LHCN-M2 (cell line): Measurements from ENCODE around the gene NLRC4. TPM values are rescaled to one million over a fixed set of nuclear protein-coding genes. Genes with fewer than 3 reads are reported as not detected.
"Not testable (repeated sequence)": the region's sequence is repeated elsewhere in the genome, so short reads cannot be mapped to it uniquely, and the experiment has no call there.

Source experiments
- DNase-seq: peaks from one replicate; pipeline ENCODE4 v3.0.0-alpha.2; 2012; ENCODE audit warnings: low read depth
- total RNA-seq: library from RNA; depleted of rRNA; stranded (reverse); fragments of >200 nt; gene quantifications from 2 replicates; pipeline ENCODE4 v1.2.3, GENCODE V29; 2014

The NLRC4 gene
- total RNA-seq, 1 experiment from 2014 or later, result not detected

DNA sequence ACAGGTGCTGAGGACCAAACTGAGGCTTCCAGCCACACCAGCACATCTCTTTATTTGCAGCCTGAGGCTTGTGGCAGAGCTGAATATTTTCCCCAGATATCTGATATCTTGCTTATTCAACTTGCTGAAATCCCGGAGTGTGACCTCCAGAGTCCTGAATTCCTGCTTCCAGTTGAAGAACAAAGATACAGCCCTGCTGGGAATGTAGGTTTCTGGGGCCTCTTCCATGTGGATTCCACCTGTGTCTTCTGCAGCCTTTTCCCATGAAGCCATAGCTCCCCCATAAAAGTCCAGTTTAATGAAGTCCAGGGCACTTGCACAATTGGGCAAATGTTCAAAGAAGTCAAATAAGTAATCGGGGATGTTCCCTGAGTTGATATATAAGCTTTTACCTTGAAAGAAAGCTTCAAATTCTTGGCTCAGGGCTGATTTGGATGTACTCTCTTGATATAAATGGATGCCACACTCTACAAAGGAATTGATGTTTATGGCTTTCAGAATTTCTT, 14.9 kb downstream of the NLRC4 start:
- no peak for DNase-seq

DNA sequence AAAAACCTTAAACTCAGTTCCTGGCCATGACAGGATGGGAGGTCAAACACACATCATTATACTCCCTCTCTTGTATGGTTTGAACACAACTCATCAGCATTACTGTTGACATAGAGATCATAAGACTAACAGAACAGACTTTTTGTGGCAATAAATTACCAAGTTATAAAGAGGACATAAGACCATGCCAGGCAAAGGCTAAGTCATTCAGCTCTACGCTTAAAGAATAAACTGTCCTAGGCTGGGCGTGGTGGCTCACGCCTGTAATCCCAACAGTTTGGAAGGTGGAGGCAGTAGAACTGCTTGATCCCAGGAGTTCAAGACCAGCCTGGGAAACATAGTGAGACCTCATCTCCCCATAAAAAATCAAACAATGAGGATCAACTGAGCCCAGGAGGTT, 16.4 kb downstream of the NLRC4 start:
- no peak for DNase-seq

DNA sequence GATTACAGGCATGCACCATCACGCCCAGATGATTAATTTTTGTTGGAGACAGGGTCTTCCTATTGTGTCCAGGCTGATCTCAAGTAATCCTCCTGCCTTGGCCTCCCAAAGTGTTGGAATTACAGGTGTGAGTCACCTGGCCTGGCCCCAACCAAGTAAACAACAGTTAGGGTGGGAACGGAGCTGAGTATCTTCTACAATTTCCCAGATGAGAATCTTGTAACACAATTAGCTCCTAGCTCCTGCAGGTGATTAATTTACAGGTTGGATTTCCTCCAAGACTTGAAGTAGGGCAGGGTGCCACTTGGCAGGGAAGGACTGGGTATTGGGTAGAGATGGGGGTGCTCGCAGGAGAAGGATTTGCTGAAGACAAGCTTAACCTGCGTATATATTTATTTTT, 17.8 kb downstream of the NLRC4 start:
- no peak for DNase-seq

DNA sequence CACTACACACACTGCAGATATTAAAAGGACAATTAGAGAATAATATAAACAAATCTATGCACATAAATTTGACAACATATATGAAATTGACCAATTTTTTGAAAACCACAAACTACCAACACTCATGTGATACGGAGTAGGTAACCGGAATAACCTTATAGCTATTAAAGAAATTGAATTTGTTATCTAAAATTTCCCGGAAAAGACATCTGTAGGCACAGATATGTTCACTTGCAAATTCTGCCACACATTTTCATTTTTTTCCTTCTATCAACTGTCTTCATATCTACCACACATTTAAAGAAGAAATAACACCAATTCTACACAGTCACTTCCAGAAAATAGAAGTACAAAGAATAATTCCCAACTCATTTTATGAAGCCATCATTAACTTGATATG, 22.4 kb downstream of the NLRC4 start:
- DNase-seq, result no peak

DNA sequence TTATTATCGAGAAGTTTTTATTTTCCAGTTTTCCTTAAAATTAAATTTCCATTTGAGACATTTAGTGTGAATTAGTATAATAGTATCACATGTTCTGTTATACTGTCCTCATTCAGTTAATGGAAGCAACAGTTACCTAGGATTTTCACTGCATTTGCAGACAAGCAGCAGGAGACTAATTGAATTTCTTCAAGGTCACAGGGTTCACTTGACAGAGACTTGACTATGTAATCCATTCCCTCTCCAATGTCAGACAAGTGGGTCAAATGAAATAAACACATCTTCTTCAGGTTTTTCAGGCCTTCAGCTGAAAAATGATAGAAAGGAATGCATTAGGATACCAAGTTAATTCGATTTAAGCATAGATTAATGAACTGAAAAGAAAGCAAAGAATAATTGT, 26.7 kb downstream of the NLRC4 start:
- no peak for DNase-seq

DNA sequence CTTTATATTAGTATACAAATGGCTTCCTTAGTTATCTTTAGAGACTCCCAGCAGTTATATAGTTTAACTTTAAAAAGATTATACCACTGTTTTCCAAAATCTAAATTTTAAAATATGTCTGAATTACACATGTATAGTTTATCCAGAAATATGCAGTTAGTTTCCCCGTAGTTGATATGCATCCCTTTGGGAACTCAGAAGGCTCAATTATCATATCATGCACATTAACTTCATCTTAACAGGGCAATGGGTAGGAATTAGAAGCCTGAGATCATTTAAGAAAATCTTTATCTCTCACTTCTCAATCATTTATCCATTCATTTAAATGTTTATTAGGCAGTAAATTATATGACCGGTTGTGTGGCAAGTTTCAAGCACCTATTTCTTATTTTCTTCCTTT, 27.2 kb downstream of the NLRC4 start:
- no peak for DNase-seq

DNA sequence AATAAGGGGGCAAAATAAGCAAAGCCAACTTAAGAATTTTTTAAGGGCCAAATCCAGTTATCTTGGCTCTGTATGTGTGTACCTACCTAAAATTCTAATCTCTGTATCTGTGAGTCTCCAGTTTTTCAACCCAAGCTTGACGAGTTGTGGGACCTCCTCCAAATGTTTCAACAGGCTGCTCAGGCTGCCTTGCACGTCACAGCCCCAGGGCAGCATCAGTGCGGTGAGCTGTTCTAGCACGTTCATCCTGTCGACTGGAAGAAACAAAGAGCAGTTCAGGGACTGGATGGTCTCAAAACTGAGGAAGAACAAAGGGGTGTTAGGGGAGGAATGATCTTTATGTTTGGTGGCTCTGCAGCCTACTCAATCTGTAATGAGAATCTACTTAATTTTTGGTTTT, 29.4 kb downstream of the NLRC4 start:
- DNase-seq, result no peak

DNA sequence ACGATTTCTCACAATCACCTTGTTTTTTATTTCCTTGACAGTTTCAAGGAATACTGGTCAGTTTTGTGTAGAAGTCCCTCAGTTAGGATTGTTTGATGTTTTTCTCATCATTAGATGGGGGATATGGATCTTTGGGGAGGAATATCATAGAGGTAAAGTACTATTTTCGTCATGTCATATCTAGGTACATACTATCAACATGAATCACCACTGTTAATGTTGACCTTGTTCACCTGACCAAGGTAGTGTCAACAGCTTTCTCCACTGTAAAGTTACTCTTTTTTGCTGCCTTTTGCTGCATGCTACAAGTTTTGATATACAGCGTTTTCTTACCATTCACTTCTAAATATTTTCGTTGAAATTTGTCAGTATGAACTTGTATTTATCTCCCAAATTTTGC, 32.7 kb downstream of the NLRC4 start:
- no peak for DNase-seq

DNA sequence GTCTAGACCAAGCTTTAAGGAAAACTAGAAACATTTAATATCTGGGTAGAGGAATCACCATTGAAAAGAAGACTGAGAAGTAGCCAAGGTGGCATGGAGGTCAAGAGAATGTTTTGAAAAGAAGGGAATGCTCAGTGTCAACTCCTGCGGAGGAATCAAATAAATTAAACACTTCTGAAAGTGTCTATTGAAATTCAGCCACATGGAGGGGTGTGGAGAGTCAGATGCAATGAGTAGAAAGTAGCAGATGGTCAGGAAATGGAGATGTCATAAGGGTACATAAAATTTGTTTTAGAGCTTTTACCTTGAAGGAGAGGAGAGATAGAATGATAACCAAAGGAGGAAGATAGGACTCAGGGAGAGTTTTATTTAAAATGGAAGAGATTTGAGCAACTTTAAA, 35.1 kb downstream of the NLRC4 start:
- DNase-seq, result no peak

DNA sequence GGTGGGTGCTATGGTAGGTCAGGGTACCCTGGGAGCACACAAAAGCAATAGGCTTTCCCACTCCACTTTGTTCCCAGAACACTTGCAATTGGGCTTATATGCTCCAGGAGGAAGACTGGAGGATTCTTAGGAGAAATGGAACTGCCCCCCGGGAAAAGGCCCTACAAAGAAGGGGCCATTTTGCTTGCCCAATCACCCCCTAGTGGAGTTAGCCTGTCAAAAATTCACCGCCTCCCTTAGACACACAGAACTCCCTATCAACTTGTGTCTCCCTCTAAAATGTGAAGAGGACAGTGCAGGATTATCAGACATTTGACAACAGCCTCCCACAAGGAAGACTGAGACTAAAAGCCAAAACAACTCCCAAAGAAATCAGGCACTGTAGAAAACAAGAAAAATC, 36.5 kb downstream of the NLRC4 start:
- no peak for DNase-seq

DNA sequence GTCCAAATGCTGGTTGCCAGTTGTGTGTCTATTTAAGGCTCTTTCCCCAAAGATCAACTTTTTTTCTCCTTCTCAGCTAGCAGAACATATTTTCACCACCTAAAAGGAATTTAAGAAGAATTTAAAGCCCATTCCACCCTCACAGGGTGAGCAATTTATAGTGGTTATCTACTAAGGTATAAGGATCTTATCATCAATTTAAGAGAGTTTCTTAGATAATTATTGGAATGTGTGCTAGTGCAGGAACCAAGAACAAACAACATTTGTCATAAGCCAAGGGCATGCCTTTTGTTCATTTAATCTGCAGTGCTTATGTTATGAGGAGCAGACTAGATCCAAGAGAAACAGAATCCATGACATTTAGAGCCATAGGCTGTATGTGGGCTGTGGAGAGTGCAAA, 37.2 kb downstream of the NLRC4 start:
- no peak for DNase-seq

DNA sequence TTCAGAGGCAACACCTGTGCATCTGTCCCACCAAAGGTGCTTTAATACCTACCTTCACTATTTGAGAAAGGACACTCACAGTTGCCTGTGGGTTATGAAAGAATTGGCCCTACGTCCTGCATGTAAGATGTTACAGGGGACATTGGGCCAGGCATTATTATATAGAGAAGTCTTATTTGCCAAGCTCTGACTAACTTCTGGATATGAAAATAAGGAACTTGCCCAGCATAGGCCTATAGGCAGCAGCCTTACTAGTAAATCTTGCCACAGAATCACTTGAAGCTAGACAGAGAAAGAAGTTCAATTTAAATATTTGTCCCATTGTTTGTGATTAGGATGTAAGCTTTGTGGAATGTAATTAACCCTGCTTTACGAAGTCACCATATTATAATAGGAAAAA, 41.7 kb downstream of the NLRC4 start:
- DNase-seq, result no peak

DNA sequence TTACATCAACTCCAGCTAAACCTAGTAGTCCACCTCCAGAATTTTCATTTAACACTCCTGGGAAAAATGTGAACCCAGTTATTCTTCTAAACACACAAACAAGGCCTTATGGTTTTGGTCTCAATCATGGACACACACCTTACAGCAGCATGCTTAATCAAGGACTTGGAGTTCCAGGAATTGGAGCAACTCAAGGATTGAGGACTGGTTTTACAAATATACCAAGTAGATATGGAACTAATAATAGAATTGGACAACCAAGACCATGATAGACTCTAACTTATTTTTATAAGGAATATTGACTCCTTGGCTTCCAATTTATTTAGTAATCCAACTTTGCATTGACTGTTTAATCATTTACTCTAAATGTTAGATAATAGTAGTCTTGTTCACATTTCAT, 44.2 kb downstream of the NLRC4 start:
- DNase-seq, result no peak

DNA sequence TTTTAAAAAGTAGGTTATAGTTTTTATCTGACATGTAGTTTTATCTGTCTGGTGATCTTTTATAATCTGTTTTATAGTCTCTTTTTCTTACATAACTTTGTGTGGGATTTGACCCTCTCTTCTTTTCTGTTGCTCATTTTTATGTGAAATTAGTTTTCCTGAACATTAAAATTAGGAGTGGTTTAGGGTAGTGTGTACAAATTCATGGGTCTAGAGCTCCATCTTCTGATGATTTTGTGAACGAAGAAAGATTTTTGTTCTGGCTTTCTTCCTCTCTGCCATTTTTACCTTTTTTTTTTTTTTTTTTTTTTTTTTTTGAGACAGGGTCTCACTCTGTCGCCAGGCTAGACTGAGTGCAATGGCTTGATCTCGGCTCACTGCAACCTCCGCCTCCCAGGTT, 52.4 kb downstream of the NLRC4 start:
- no peak for DNase-seq

DNA sequence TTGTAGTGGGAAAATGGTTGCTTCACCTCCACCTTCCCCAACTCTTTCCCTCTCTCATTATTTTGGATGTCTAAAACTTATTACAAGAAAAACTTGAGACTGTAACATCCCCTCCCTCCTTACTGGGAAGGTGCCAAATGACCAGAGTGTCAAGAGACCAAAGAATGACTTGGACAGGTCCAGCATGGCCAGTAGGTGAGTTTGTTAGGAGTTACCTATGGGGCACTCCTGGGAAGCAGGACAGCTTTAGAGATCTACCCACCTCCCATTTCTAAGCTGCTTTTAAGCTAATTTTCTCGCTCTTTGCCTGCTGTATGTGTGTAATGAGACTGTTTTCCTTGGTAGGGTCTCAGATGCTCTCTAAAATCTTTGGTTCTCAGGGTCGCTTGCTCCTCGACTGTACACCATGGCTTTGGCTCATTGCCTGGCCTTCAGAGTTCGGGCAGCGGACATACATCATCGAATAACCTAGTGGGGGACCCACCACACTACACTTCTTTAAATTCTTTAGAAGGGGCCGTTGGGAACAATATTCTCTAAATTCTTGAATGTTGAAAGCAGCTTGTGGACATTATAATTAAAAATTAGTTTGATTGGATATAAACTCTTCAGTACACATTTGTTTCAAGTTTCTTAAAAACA, 53.8 kb downstream of the NLRC4 start:
- no peak for DNase-seq

DNA sequence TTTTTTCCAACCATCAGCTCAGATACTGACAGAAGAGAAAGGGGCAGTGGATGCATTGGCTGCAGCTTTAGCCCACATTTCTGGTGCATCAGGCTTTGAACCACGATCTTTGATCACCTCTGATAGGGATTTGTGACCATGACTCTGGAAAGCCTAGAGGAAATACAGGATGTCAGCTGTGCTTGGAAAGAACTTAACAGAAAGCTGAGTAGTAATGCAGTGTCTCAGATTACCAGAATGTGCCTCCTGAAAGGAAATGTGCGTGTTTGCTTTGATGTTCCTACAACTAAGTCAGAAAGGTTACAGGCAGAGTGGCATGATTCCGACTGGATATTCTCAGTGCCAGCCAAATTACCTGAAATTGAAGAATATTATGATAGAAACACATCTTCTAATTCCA, 61.3 kb downstream of the NLRC4 start:
- DNase-seq, result not testable (repeated sequence)

DNA sequence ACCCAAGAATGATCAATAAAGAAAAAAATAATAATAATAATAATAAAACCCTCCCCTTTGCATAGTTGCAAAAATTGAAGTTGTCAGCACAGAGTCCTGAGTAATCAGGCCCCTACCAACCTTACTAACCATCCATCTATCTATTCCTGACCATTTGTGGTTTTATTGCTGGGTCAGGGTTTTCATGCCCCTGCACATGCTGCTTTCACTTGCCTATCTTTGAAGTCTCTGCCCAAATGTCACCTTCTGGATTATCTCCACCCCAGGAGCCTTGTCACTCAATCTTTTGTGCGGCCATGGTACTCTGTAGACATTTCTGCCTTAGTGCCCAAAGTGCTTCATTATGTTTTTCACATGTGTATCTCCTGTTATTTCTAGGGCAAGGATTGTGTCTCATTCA, 63.9 kb downstream of the NLRC4 start:
- no peak for DNase-seq

DNA sequence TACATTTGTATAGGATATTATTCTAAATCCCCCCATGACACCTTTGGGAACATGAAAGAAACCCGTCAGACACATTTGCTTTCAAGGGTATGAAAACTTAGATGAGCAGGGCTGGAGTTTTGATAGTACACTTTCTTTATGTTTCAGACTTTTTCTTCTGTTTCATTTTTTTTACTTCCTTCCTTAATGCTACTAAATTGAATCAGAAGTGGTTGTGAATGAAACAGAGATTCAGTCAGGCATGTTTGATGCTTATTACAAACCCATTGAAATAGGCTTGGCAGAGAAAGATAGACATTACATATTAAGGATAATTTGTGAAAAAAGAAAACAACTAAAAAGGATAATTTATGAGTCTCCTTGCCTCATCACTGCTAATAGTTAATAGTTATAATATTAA, 72.3 kb downstream of the NLRC4 start:
- DNase-seq, result no peak

DNA sequence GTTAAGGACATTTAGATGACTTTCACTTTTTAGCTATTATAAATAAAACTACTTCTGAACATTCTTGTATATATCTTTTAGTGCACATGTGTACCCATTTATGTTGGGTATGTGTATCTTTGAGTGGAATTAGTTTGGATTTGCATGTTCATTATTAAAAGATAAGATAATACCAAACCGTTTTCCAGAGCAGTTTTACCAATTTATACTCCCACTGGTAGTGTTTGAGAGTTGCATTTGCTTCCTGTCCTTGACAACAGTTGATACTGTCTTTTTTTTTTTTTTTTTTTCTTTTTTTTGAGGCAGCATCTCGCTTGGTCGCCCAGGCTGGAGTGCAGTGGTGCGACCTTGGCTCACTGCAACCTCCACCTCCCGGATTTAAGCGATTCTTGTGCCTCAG, 75.7 kb downstream of the NLRC4 start:
- DNase-seq, result no peak

DNA sequence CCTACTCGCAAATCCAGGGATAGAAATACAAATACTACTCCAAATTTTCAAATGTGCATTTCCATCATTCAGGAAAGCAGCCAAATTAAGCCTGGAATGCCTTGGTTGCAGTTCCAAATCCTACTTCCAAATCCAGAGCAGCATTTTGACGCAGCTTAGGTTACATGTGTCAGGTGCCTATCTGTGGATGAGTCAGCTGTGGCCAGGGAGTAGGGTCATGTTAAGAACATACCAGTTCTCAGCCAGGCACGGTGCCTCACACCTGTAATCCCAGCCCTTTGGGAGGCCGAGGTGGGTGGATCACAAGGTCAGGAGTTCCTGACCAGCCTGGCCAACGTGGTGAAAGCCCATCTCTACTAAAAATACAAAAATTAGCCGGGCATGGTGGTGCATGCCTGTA, 82.0 kb downstream of the NLRC4 start:
- DNase-seq, result no peak
